Activated T-cell treated with anti-CD3 and anti-CD28 coated beads, Interleukin-2, amount 50 U/mL, for 48 hours (primary cell): ENCODE data around the gene SLC1A7.
A peak's percentile ranks its signal among the peaks of the same experiment; 100 is the strongest.

Source experiments
- DNase-seq, 2 experiments: peaks; one replicate each; pipeline ENCODE4 v3.0.0-alpha.2; 2020

Gene SLC1A7

GRCh38 chr1:53132176-53132575 lies 10.3 kb downstream of the SLC1A7 start:
- no peak for DNase-seq

- no peak for DNase-seq
Measured at GRCh38 chr1:53131590-53131938, 10.9 kb downstream of the SLC1A7 start.

GRCh38 chr1:53130878-53131589 lies 11.4 kb downstream of the SLC1A7 start:
- no peak for DNase-seq

- no peak for DNase-seq
Measured at GRCh38 chr1:53130598-53130877, 11.9 kb downstream of the SLC1A7 start.

GRCh38 chr1:53129891-53130597 lies 12.4 kb downstream of the SLC1A7 start:
- DNase-seq, result no peak

- DNase-seq, result no peak
Measured at GRCh38 chr1:53128401-53128800, 14.0 kb downstream of the SLC1A7 start.

- no peak for DNase-seq
Measured at GRCh38 chr1:53127546-53127945, 14.9 kb downstream of the SLC1A7 start.

- no peak for DNase-seq
Measured at GRCh38 chr1:53126495-53126894, 15.9 kb downstream of the SLC1A7 start.

GRCh38 chr1:53125623-53126360 lies 16.6 kb downstream of the SLC1A7 start:
- no peak for DNase-seq

- no peak for DNase-seq
Measured at GRCh38 chr1:53125122-53125521, 17.3 kb downstream of the SLC1A7 start.

- DNase-seq, result no peak
Measured at GRCh38 chr1:53123453-53124140, 18.8 kb downstream of the SLC1A7 start.

GRCh38 chr1:53122961-53123413 lies 19.5 kb downstream of the SLC1A7 start:
- no peak for DNase-seq

GRCh38 chr1:53122201-53122885 lies 20.1 kb downstream of the SLC1A7 start:
- DNase-seq, result no peak

GRCh38 chr1:53121319-53122172 lies 20.9 kb downstream of the SLC1A7 start:
- peak in 1 of 2 experiments; percentile 42 for DNase-seq

- DNase-seq, result no peak
Measured at GRCh38 chr1:53120659-53121058, 21.8 kb downstream of the SLC1A7 start.

GRCh38 chr1:53117836-53118235 lies 24.6 kb downstream of the SLC1A7 start:
- DNase-seq, result no peak

- DNase-seq, result no peak
Measured at GRCh38 chr1:53116933-53117600, 25.4 kb downstream of the SLC1A7 start.

GRCh38 chr1:53116307-53116810 lies 26.1 kb downstream of the SLC1A7 start:
- no peak for DNase-seq

- DNase-seq, result no peak
Measured at GRCh38 chr1:53115403-53116306, 26.8 kb downstream of the SLC1A7 start.
